ENCODE data around the gene NQO1. TPM values are rescaled to one million over a fixed set of nuclear protein-coding genes. Genes with fewer than 3 reads are reported as not detected.
A peak's percentile ranks its signal among the peaks of the same experiment; 100 is the strongest.
"Not testable (repeated sequence)": the region's sequence is repeated elsewhere in the genome, so short reads cannot be mapped to it uniquely, and the experiment has no call there.

The NQO1 gene
- total RNA-seq, 2 donors from 2014 or later: 1.7 to 2.5 TPM

DNA sequence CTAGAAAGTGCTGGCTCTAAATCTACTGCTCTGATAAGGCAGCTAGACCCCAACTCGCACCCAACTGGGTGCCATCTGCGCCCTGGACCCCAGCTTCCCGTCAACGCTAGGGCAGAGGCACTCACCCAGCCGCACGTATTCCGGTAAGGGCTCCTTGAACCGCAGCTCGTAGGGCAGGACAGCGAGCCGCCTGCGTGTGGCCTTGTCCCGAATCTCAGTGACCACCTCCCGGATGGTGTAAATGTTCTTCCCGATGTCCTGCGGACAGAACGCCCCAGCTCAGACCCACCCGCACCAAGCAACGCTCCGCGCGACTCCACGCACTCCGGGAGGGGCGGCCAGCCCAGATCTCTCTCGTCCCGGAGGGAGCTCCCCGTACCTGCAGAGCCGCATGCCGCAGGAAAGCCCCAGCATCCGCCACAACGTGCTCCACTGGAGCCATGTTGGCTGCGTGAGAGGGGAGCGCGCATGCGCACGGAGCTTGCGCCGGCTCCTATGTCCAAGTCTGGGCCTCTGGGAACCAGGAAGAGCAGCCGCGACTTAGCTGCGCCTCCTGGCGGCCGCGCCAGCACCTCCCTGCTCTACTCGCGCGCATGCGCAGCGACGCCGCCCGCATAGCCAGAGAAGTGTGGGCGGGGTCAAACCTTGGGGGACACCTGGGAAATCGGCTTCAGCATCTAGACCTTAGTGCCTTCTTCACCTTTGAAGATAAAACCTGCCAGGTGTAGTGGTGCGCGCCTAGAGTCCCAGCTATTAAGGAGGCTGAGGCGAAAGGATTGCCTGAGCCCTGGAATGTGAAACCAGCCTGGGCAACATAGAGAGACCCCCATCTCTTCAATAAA is 28.3 kb upstream of the NQO1 start, which contains the start of gene NOB1:
Gene NOB1, minus strand, starts transcription at position 458 of the 842 bp plus-strand sequence. Its CDS starts 16 bp downstream, at position 442.
- Mint-ChIP-seq H3K36me3 (ENCODE audit: low read depth) (peaks cover 5% of the 10 kb centered on the region), H3K27me3 (no peaks in the 10 kb centered on the region), H3K4me1 (peaks cover 32% of the 10 kb centered on the region), H3K4me3 (peak within 1 kb of the TSS; percentile 99), H3K27ac (peak within 1 kb of the TSS; percentile 99)
- no peaks in the 10 kb centered on the region for H3K9me3 ChIP-seq (ENCODE audit: control insufficient read depth, low read length, poor library complexity, severe bottlenecking)
- ATAC-seq (peak; percentile 97), DNase-seq (peak; percentile 97 to 99 (median 98))

DNA sequence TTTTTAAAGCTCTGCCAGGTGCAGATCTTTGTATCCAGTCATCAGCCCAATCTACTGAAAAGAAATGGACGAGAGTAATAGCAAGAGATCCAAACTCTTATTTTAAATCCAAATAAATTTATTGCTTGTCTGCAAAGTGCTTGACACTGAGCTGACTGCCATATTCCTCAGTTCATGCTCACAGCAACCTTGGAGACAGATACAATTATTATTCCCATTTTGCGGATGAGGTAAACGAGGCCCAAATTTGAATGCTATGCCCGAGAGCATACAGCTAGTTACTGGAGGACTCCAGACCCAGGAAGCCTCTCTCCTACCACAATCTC is 27.7 kb upstream of the NQO1 start:
- no peaks in the 10 kb centered on the region for H3K27me3 Mint-ChIP-seq
- peaks cover 5% of the 10 kb centered on the region for H3K36me3 Mint-ChIP-seq (ENCODE audit: low read depth)

DNA sequence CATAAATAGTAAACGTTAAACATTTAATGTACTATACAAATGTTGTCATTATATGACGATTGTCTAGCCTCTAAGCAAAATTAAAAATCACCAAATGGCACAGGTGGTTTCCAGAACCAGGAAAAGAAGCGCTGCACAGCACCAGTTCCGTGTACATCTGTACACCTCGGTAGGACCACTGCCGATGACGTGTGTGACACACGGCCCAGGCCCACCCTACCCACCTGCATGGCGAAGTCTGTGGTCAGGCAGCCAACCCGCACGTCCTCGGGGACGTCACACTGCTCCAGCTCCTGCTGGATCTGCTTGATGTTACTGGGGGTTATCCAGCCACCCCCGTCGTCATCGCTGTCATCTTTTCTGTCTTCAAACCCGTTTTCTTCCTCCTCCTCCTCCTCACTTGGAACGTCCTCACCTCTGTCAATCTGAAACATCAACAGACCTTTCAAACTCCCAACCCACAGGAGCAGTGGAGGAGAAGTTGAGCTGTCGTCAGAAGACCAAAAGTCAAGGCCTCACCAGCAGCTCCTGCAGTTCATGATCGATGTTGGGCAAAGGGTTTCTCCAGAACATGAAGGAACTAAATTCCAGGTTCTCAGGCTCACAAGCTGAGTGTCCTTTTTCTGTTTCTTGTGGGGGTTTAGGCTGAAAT is 22.5 kb upstream of the NQO1 start:
- Mint-ChIP-seq H3K27me3 (no peaks in the 10 kb centered on the region), H3K4me3 (no peak overlapping the region), H3K36me3 (ENCODE audit: low read depth) (peaks cover 9% of the 10 kb centered on the region), H3K27ac (no peak overlapping the region), H3K4me1 (peaks cover 20% of the 10 kb centered on the region)
- no peak for DNase-seq
- no peak for ATAC-seq
- H3K9me3 ChIP-seq (ENCODE audit: control insufficient read depth, low read length, poor library complexity, severe bottlenecking): no peaks in the 10 kb centered on the region

More for the DNA sequence above, 27.7 kb upstream of the NQO1 start:
- peak overlapping the region; percentile 99 for H3K27ac Mint-ChIP-seq
- H3K4me3 Mint-ChIP-seq: peak overlapping the region; percentile 99
- H3K4me1 Mint-ChIP-seq: peaks cover 32% of the 10 kb centered on the region
- no peaks in the 10 kb centered on the region for H3K9me3 ChIP-seq (ENCODE audit: control insufficient read depth, low read length, poor library complexity, severe bottlenecking)
- no peak for DNase-seq
- ATAC-seq: no peak

DNA sequence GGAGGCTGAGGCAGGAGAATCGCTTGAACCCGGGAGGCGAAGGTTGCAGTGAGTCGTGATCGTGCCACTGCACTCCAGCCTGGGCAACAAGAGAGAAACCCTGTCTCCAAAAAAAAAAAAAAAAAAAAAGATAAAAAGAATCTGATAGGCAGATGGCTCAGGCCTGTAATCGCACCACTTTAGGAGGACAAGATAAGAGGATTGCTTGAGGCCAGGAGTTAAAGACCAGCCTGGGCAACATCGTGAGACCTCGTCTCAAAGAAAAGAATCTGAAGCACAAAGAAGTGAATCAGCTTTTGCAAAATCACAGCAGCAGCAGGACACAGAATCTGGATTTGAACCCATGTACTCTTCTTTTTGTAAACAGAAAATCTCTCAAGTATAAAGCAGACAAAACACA is 20.8 kb upstream of the NQO1 start:
- Mint-ChIP-seq H3K4me3 (no peak overlapping the region), H3K27me3 (no peaks in the 10 kb centered on the region), H3K36me3 (ENCODE audit: low read depth) (peaks cover 9% of the 10 kb centered on the region), H3K27ac (peak overlapping the region; percentile 65), H3K4me1 (peaks cover 7% of the 10 kb centered on the region)
- ATAC-seq (no peak), DNase-seq (no peak)
- H3K9me3 ChIP-seq (ENCODE audit: control insufficient read depth, low read length, poor library complexity, severe bottlenecking): no peaks in the 10 kb centered on the region

DNA sequence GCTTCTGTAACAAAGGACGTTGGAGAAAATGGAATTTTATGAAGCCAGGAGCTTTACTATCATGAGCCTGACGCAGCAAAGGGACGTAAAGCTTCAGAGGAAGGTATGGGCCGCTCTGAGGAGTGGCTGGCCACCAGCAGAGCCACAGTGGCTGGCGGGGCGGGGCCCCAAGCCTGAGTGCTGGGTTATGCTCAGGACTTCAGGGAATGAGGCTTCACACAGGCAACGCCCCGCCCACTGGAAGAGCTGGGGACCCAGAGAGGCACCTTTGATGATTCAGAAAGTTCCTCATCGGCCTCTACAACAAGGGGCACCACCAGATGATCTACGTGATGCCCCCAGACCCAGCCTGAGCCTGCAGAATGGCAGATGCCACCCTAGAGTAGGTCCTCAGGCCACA is 19.6 kb upstream of the NQO1 start:
- H3K4me3 Mint-ChIP-seq: no peak overlapping the region
- peak overlapping the region; percentile 65 for H3K27ac Mint-ChIP-seq
- H3K9me3 ChIP-seq (ENCODE audit: control insufficient read depth, low read length, poor library complexity, severe bottlenecking): no peaks in the 10 kb centered on the region
- no peak for ATAC-seq
- DNase-seq: no peak
- H3K27me3 Mint-ChIP-seq: no peaks in the 10 kb centered on the region
- H3K36me3 Mint-ChIP-seq (ENCODE audit: low read depth): peaks cover 9% of the 10 kb centered on the region
- H3K4me1 Mint-ChIP-seq: peaks cover 4% of the 10 kb centered on the region

DNA sequence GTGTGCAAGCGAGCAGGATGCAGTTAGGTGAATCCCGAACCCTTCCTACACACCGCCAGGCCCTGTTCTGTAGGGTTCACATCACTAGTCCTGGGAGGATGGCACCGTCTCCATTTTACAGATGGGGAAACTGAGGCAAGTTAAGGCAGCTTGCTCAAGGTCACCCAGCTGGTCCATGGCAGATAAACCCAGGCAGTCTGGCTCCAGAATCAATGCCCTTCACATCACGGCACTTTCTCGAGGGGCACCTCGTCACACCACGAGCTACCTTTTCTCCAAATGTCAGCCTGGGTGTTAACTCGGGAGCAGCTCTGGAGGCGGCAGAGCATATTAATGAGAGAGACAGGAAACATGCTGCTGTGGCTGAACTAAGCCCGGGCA is 18.9 kb upstream of the NQO1 start:
- H3K9me3 ChIP-seq (ENCODE audit: control insufficient read depth, low read length, poor library complexity, severe bottlenecking): no peaks in the 10 kb centered on the region
- ATAC-seq (no peak), DNase-seq (no peak)
- H3K27ac Mint-ChIP-seq: peak overlapping the region; percentile 65
- H3K4me1 Mint-ChIP-seq: peaks cover 4% of the 10 kb centered on the region
- H3K36me3 Mint-ChIP-seq (ENCODE audit: low read depth): peaks cover 9% of the 10 kb centered on the region
- no peaks in the 10 kb centered on the region for H3K27me3 Mint-ChIP-seq
- no peak overlapping the region for H3K4me3 Mint-ChIP-seq

DNA sequence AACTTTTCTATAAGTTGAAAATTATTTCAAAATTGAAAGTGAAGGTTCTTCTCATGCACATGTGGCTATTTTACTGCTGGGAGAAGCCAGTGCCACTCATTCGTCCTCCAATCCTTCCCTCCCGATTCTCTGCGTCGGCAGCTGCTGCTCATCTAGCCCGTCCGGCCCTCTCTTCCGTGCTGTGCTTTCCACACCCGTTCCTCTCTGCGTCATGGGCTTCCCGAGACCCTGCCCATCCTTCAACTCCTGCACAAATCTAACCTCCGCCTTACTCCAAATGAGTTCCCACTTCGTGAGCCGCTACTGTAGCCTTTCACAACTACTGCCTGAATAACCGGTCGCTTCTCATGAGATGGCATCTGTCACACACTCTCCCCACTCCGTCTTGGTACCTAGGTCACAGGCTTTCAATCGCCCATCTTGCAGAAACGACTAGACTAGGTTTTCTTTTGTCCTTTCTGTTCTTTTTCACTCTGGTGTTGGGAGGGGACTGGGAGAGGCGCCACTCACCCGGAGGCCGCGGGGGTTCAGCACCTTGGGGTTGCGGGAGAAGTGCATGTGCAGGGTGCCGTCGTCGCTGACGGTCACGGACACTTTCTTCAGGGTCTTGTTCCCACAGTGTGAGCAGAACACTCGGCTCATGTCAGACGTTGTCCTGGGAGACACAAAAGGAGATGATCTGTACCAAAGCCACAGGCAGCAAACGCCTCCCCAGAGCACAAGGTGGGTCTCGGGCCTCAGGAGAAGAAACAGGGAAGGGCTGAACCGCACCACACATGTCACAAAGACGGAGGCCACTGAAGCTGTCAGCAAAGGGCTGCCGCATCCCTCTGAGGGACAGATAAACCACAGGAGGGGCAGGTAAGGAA is 18.2 kb upstream of the NQO1 start:
- Mint-ChIP-seq H3K4me1 (peaks cover 4% of the 10 kb centered on the region), H3K27ac (no peak overlapping the region), H3K36me3 (ENCODE audit: low read depth) (peaks cover 9% of the 10 kb centered on the region), H3K4me3 (no peak overlapping the region), H3K27me3 (no peaks in the 10 kb centered on the region)
- no peaks in the 10 kb centered on the region for H3K9me3 ChIP-seq (ENCODE audit: control insufficient read depth, low read length, poor library complexity, severe bottlenecking)
- DNase-seq (no peak), ATAC-seq (no peak)

DNA sequence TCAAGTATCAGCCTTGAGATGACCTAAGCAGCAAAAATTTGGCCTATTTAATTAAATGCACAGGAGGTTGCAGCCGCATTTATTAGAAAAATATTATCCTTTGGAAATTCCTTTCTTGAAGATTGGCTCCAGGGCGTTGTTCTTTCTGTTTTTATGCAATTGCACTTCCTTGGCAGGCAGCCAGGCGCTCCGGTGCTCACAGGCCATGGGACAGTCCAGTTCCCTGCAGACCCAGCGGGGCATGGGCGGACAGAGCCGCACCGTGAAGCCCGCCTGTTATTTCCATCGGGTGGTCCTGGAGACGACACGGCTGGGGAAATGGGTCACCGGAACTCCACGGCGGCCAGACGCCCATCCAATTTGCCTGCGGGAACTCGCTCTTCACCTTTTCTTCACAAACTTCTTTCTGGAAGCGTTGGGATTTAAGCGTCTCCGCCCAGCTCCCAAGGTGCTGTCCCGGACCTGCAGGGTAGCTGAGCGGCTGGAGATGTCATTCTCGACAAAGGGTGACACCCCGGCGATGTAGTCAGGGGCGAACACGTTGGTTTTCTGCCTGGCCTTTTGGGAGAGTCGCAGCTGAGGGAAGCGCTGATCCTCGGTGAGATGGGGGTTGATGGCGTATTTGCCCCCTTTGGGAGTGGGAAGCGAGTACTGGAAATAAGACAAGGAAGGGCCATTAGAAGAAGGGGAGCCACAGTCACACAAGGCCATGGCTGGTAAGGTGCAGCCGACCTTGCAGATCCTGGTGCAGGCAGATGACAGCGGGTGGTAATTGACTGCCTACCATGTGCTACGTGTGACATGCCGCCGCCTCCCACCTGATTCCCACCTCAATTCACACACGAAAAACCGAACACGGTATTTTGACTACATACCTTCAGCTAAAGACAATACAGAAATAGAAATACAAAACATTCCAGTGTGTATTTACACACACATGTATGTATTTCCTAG is 15.9 kb upstream of the NQO1 start:
- ATAC-seq (no peak), DNase-seq (no peak)
- Mint-ChIP-seq H3K4me3 (no peak overlapping the region), H3K27ac (no peak overlapping the region), H3K4me1 (no peaks in the 10 kb centered on the region), H3K27me3 (no peaks in the 10 kb centered on the region), H3K36me3 (ENCODE audit: low read depth) (peaks cover 6% of the 10 kb centered on the region)
- H3K9me3 ChIP-seq (ENCODE audit: control insufficient read depth, low read length, poor library complexity, severe bottlenecking): no peaks in the 10 kb centered on the region

DNA sequence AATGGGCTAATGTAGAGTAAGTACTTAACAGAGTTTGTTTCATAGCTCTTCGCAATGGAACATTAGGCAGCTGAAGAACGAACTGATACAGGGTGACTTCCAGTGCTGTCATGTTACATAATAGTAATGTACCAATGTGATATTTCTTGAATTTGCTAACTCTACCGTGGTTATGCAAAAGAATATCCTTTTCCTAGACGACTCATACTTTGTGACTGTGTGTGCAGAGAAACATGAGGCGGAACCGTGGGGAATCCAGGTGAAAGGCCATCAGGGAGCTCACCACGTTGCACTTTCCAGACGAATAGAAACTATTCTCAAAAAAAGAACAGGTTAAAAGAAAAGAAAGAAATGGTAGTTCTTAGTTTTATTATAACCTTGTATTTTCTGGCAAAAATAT is 15.2 kb upstream of the NQO1 start:
- no peak for DNase-seq
- H3K9me3 ChIP-seq (ENCODE audit: control insufficient read depth, low read length, poor library complexity, severe bottlenecking): no peaks in the 10 kb centered on the region
- peaks cover 6% of the 10 kb centered on the region for H3K36me3 Mint-ChIP-seq (ENCODE audit: low read depth)
- ATAC-seq: no peak
- no peaks in the 10 kb centered on the region for H3K27me3 Mint-ChIP-seq
- no peaks in the 10 kb centered on the region for H3K4me1 Mint-ChIP-seq
- H3K4me3 Mint-ChIP-seq: no peak overlapping the region
- no peak overlapping the region for H3K27ac Mint-ChIP-seq

DNA sequence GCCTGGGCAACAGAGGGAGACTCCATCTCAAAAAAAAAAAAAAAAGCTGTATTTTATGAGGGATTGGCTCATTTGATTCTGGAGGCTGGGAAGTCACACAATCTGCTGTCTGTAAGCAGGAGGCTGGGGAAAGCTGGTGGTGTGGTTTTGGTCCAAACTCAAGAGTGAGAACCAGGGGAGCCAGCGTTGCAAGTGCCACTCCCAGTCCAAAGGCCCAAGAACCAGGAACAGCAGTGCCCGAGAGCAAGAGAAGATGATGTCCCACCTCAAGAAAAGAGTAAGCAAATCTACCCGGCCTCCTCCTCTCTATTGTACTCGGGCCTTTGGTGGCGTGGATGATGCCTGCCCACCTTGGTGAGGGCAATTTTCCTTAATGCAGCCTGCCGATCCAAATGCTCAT is 5.7 kb upstream of the NQO1 start:
- no peak for ATAC-seq
- Mint-ChIP-seq H3K36me3 (ENCODE audit: low read depth) (no peaks in the 10 kb centered on the region), H3K27ac (no peak overlapping the region), H3K4me3 (no peak overlapping the region), H3K27me3 (no peaks in the 10 kb centered on the region), H3K4me1 (peaks cover 5% of the 10 kb centered on the region)
- no peaks in the 10 kb centered on the region for H3K9me3 ChIP-seq (ENCODE audit: control insufficient read depth, low read length, poor library complexity, severe bottlenecking)
- no peak for DNase-seq

DNA sequence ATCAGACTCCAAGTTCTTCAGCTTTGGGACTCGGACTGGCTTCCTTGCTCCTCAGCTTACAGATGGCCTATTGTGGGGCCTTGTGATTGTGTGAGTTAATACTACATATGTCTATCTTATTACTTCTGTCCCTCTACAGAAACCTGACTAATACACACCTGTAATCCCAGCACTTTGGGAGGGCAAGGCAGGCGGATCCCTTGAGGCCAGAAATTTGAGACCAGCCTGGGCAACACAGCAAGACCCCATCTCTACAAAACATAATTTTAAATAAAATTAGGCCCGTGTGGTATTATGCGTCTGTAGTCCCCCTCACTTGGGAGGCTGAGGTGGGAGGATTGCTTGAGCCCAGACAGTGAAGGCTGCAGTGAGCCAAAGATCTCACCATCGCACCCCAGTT is 4.9 kb upstream of the NQO1 start:
- not testable (repeated sequence) for H3K9me3 ChIP-seq (ENCODE audit: control insufficient read depth, low read length, poor library complexity, severe bottlenecking); H3K27ac Mint-ChIP-seq; H3K4me3 Mint-ChIP-seq; DNase-seq; H3K27me3 Mint-ChIP-seq; ATAC-seq; H3K36me3 Mint-ChIP-seq (ENCODE audit: low read depth)
- peaks cover 13% of the 10 kb centered on the region for H3K4me1 Mint-ChIP-seq

DNA sequence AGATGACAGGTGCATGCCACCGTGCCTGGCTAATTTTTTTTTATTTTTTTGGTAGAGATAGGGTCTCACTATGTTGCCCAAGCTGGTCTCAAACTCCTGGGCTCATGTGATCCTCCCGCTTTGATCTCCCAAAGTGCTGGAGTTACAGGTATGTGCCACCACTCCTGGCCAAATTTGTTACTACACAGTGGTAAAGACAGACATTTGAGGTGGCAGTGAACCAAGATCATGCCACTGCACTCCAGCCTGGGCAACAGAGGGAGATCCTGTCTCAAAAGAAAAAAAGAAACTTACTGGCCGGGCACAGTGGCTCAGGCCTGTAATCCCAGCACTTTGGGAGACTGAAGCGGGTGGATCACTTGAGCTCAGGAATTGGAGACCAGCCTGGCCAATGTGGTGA is 2.7 kb upstream of the NQO1 start:
- not testable (repeated sequence) for ATAC-seq; H3K36me3 Mint-ChIP-seq (ENCODE audit: low read depth); H3K27me3 Mint-ChIP-seq; DNase-seq; H3K4me3 Mint-ChIP-seq; H3K27ac Mint-ChIP-seq; H3K9me3 ChIP-seq (ENCODE audit: control insufficient read depth, low read length, poor library complexity, severe bottlenecking)
- peaks cover 20% of the 10 kb centered on the region for H3K4me1 Mint-ChIP-seq

Measured in T-helper 17 cell (primary cell).